ENCODE results near the gene ADARB2. TPM values are rescaled to one million over a fixed set of nuclear protein-coding genes. Genes with fewer than 3 reads are reported as not detected.
"Not testable (repeated sequence)": the region's sequence is repeated elsewhere in the genome, so short reads cannot be mapped to it uniquely, and the experiment has no call there.

ADARB2 gene
- total and polyA plus RNA-seq, 10 of the 15 experiments (the other 5 are each of a cell fraction or from before 2014, with no cell fraction given), result 0.02 to 4.1 (median 0.76) TPM

DNA sequence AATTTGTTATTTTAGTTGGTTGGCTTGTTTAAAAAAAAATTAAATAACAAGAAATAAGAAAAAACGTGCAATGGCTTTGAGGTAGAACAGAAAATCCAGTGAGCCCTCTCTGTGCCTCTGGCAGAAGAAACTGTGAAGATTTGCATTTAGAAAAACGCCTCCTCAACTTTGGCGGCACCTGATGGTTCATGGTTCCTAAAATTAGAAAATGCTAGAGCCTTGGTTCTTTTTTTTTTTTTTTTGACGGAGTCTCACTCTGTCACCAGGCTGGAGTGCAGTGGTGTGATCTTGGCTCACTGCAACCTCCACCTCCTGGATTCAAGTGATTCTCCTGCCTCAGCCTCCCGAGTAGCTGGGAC, 576.0 kb downstream of the ADARB2 start:
- intact Hi-C loops (cut with micrococcal nuclease; ENCODE audit: unreplicated experiment); FAIRE-seq; H3K27ac ChIP-seq (ENCODE audit: control insufficient read depth, insufficient read depth); H2AFZ ChIP-seq (ENCODE audit: control insufficient read depth, low read depth, low read length); BruUV-seq (replicated peaks); H3K79me2 ChIP-seq (ENCODE audit: control insufficient read depth, insufficient read depth, low read length); H3K4me3 ChIP-seq; H3K4me1 ChIP-seq (ENCODE audit: control insufficient read depth, insufficient read depth, low read length); H4K20me1 ChIP-seq (ENCODE audit: control insufficient read depth, insufficient read depth); RAD21 ChIA-PET (ENCODE audit: unreplicated experiment); ATAC-seq; H3K4me2 ChIP-seq (ENCODE audit: control insufficient read depth, insufficient read depth); POLR2A ChIA-PET; H3K27me3 ChIP-seq (replicated peaks in 1 of 2; ENCODE audit: control insufficient read depth in 2 of 2, insufficient read depth in 2 of 2, low read length in 1 of 2); CTCF ChIA-PET; SMC1A ChIA-PET (ENCODE audit: uncharacterized antibody, unreplicated experiment); DNase-seq (ENCODE audit: low read depth, low spot score); H3K36me3 ChIP-seq (ENCODE audit: control insufficient read depth in 2 of 2, insufficient read depth in 2 of 2, low read length in 1 of 2); H3K9me3 ChIP-seq (replicated peaks; ENCODE audit: control insufficient read depth, insufficient read depth, low read length); H3K9ac ChIP-seq (ENCODE audit: control insufficient read depth, insufficient read depth, low read length); in situ Hi-C loops (cut with MboI): not testable (repeated sequence)
- WGBS (ENCODE audit: insufficient coverage, insufficient replicate concordance, low lambda C conversion rate, missing lambda C conversion rate), result 11% methylated on average over 4 of the region's 5 CpGs

DNA sequence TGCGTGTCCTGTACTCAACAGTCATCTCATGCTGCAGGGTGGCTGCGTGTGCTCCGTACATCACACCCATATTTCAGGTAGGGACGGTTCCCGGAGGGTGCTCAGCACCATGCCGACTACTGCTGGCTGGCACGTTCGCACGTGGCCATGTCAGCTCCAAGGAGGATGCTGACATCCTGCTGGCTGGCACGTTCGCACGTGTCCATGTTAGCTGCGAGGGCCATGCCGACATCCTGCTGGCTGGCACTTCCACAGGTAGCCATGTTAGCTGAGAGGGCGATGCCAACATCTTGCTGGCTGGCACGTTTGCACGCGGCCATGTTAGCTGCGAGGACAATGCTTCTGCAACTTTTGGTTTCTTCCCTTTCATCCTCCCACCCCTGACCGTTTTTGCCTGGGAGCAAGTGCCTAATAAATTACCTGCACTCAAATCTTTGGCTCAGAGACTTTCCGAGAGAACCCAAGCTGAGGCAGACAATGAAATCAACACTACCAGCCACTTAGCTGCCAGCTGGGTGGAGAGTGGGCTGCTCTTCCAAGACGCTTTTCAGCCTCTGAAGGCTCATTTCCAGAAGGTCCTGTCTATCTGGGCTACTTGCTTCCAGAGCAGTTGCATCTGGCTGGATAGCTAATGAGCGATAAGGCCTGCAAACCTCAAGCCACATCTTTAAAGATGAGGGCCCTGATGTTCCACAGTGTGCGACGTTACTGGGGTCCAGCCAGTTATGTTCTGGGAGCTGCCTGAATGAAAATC, 576.6 kb downstream of the ADARB2 start:
- no peaks in the 10 kb centered on the region for H3K4me1 ChIP-seq (ENCODE audit: control insufficient read depth, insufficient read depth, low read length)
- POLR2A ChIA-PET, result no interaction called here
- intact Hi-C loops (cut with micrococcal nuclease; ENCODE audit: unreplicated experiment), result no loop called here
- no peak overlapping the region for H3K4me2 ChIP-seq (ENCODE audit: control insufficient read depth, insufficient read depth)
- CTCF ChIA-PET, result no interaction called here
- ATAC-seq (no peak), FAIRE-seq (no peak), DNase-seq (ENCODE audit: low read depth, low spot score) (no peak)
- RAD21 ChIA-PET (ENCODE audit: unreplicated experiment), result no interaction called here
- WGBS (ENCODE audit: insufficient coverage, insufficient replicate concordance, low lambda C conversion rate, missing lambda C conversion rate), result 52% methylated on average over 21 of the region's 25 CpGs
- no TSS peak for BruUV-seq (replicated peaks)
- in situ Hi-C loops (cut with MboI), result no loop called here
- H3K27me3 ChIP-seq (replicated peaks in 1 of 2; ENCODE audit: control insufficient read depth in 2 of 2, insufficient read depth in 2 of 2, low read length in 1 of 2), result no peaks in the 10 kb centered on the region; a peak in 1 of 4 replicates
- no peak for TF ChIP-seq POLR2AphosphoS5 (IDR thresholded peaks at IDR 0.05; ENCODE audit: low read length)
- SMC1A ChIA-PET (ENCODE audit: uncharacterized antibody, unreplicated experiment), result no interaction called here
- H3K27ac ChIP-seq (ENCODE audit: control insufficient read depth, insufficient read depth), result no peak overlapping the region
- H3K9ac ChIP-seq (ENCODE audit: control insufficient read depth, insufficient read depth, low read length), result no peak overlapping the region
- H4K20me1 ChIP-seq (ENCODE audit: control insufficient read depth, insufficient read depth), result no peaks in the 10 kb centered on the region
- no peaks in the 10 kb centered on the region for H3K79me2 ChIP-seq (ENCODE audit: control insufficient read depth, insufficient read depth, low read length)
- H3K9me3 ChIP-seq (replicated peaks; ENCODE audit: control insufficient read depth, insufficient read depth, low read length), result no peaks in the 10 kb centered on the region
- no peaks in the 10 kb centered on the region for H3K36me3 ChIP-seq (ENCODE audit: control insufficient read depth in 2 of 2, insufficient read depth in 2 of 2, low read length in 1 of 2)
- H3K4me3 ChIP-seq, result no peak overlapping the region
- no peak overlapping the region for H2AFZ ChIP-seq (ENCODE audit: control insufficient read depth, low read depth, low read length)

All from GM12878 (cell line).